ENCODE measurements around the gene RASA3. TPM values are rescaled to one million over a fixed set of nuclear protein-coding genes. Genes with fewer than 3 reads are reported as not detected.

RASA3 gene
- total and polyA plus RNA-seq, 9 of the 15 experiments (the other 6 are each of a cell fraction or from before 2014, with no cell fraction given), result 0.72 to 25.3 (median 14.4) TPM

DNA sequence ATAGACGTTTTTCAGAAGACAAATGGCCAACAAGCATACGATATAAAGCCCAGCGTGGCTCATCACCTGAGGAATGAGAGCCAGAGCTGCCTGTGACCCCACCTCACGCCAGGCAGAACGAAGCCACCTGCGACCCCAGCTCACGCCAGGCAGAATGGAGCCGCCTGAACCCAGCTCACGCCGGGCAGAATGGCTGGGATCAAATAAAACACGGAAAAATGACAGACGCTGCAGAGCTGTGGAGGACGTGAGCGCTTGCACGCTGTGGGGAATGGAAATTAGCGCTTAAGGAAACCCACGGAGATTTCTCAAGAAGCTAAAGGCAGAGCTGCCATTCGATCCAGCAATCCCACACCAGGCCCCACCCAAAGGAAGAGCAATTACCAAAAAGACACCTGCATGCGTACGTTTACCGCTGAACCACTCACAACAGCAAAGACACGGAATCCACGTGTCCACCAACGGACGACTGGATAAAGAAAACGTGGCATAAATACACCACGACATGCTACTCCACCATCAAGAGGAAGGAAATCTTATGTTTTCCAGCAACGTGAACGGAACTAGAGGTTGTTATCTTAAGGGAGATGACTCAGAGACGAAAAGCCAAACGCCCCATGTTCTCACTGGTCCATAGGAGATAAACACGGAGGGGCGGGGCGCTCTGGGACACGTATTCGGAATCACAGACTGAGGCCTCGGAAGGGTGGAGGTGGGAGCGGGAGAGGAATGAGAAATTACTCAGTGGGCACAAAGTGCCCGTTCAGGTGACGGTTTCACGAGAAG lies 127.8 kb downstream of the RASA3 start (continued):
- TF ChIP-seq ID3 (CRISPR knock-in tag; IDR thresholded peaks at IDR 0.05) (no peak), ID3 (tag; IDR thresholded peaks at IDR 0.05) (no peak), HDAC1 (IDR thresholded peaks at IDR 0.05) (peak in 1 of 2 experiments; percentile 86; a peak in 2 of 4 replicates), HMBOX1 (IDR thresholded peaks at IDR 0.05) (no peak), ZFPM2 (CRISPR knock-in tag; IDR thresholded peaks at IDR 0.05) (no peak), ZBTB1 (CRISPR knock-in tag; IDR thresholded peaks at IDR 0.05; ENCODE audit: borderline replicate concordance, low read depth) (no peak), SMAD1 (IDR thresholded peaks at IDR 0.05; ENCODE audit: low read depth, low read length, partially characterized antibody) (peak; percentile 57), ELF4 (CRISPR knock-in tag; IDR thresholded peaks at IDR 0.05) (peak; percentile 59; the same call in 1 of the 2 replicates), ETS2 (tag; IDR thresholded peaks at IDR 0.05; ENCODE audit: borderline replicate concordance, poor library complexity, severe bottlenecking) (no peak), KLF13 (tag; IDR thresholded peaks at IDR 0.05; ENCODE audit: borderline replicate concordance, low read depth) (no peak), XRCC4 (IDR thresholded peaks at IDR 0.05; ENCODE audit: extremely low read depth, insufficient read depth, insufficient read length) (no peak), ZNF764 (CRISPR knock-in tag; IDR thresholded peaks at IDR 0.05; ENCODE audit: low read depth) (no peak), ZNF695 (CRISPR knock-in tag; IDR thresholded peaks at IDR 0.05) (no peak), ZC3H8 (IDR thresholded peaks at IDR 0.05) (no peak), SETDB1 (IDR thresholded peaks at IDR 0.05; ENCODE audit: low read length) (no peak), RBM14 (IDR thresholded peaks at IDR 0.05; ENCODE audit: borderline replicate concordance, insufficient read depth, low read depth, low read length) (no peak), POLR3A (IDR thresholded peaks at IDR 0.05; ENCODE audit: borderline replicate concordance, extremely low read depth, insufficient read depth, insufficient read length) (no peak), NFYB (IDR thresholded peaks at IDR 0.05; ENCODE audit: extremely low read depth, insufficient read length) (peak; percentile 44), JUN (IDR thresholded peaks at IDR 0.05; ENCODE audit: borderline replicate concordance, low read depth, low read length) (peak; percentile 91), JUN (CRISPR knock-in tag; IDR thresholded peaks at IDR 0.05; ENCODE audit: borderline replicate concordance) (no peak; the same call in 1 of the 2 replicates), PTRF (tag; IDR thresholded peaks at IDR 0.05) (no peak), HLTF (IDR thresholded peaks at IDR 0.05) (no peak), SREBF2 (CRISPR knock-in tag; IDR thresholded peaks at IDR 0.05) (no peak), ATF7 (IDR thresholded peaks at IDR 0.05) (peak; percentile 81), ZBTB43 (CRISPR knock-in tag; IDR thresholded peaks at IDR 0.05) (no peak)
- TF ChIP-seq, protein P1, sequence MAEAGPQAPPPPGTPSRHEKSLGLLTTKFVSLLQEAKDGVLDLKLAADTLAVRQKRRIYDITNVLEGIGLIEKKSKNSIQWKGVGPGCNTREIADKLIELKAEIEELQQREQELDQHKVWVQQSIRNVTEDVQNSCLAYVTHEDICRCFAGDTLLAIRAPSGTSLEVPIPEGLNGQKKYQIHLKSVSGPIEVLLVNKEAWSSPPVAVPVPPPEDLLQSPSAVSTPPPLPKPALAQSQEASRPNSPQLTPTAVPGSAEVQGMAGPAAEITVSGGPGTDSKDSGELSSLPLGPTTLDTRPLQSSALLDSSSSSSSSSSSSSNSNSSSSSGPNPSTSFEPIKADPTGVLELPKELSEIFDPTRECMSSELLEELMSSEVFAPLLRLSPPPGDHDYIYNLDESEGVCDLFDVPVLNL (CRISPR knock-in tag; IDR thresholded peaks at IDR 0.05; ENCODE audit: low read depth), result no peak

Data from K562 (cell line).